ENCODE results near the gene SREBF2.

The SREBF2 gene

DNA sequence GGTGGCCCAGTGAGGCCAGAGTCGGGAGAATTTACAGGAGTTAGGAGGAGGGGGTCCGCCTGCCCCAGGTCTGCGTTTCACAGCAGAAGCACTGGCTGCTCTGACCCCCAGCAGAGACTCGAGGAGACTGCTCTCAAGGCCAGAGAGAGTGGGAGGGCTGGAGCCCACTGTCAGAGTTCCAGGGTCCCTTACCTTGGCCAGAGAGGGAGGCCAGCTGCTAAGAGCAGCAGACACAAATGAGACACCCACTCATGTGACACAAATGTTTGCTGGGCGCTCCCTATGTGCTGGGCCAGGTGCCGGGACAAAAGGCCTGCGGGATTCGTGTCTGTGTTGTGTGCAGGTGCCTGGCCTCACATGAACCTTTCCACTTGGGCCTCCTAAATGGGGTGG is 96.5 kb downstream of the SREBF2 start:
- H2AFZ ChIP-seq: no peak overlapping the region
- no peak overlapping the region for H3K9ac ChIP-seq
- no peaks in the 10 kb centered on the region for H3K27me3 ChIP-seq (ENCODE audit: control insufficient read depth, insufficient read depth, low read length)
- no peaks in the 10 kb centered on the region for H3K36me3 ChIP-seq (ENCODE audit: control insufficient read depth, insufficient read depth, low read length)
- no peaks in the 10 kb centered on the region for H3K9me3 ChIP-seq (ENCODE audit: control insufficient read depth, low read length)
- H3K4me1 ChIP-seq: no peaks in the 10 kb centered on the region
- TF ChIP-seq, protein P1, sequence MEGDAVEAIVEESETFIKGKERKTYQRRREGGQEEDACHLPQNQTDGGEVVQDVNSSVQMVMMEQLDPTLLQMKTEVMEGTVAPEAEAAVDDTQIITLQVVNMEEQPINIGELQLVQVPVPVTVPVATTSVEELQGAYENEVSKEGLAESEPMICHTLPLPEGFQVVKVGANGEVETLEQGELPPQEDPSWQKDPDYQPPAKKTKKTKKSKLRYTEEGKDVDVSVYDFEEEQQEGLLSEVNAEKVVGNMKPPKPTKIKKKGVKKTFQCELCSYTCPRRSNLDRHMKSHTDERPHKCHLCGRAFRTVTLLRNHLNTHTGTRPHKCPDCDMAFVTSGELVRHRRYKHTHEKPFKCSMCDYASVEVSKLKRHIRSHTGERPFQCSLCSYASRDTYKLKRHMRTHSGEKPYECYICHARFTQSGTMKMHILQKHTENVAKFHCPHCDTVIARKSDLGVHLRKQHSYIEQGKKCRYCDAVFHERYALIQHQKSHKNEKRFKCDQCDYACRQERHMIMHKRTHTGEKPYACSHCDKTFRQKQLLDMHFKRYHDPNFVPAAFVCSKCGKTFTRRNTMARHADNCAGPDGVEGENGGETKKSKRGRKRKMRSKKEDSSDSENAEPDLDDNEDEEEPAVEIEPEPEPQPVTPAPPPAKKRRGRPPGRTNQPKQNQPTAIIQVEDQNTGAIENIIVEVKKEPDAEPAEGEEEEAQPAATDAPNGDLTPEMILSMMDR (IDR thresholded peaks at IDR 0.05): no peak
- H3K4me3 ChIP-seq (ENCODE audit: low read depth, low read length): no peak overlapping the region
- no peak overlapping the region for H3K4me2 ChIP-seq (ENCODE audit: low read length)
- no peak overlapping the region for H3K27ac ChIP-seq
- no peaks in the 10 kb centered on the region for H3K79me2 ChIP-seq

- no peaks in the 10 kb centered on the region for H3K27me3 ChIP-seq (ENCODE audit: control insufficient read depth, insufficient read depth, low read length)
- H2AFZ ChIP-seq: no peak overlapping the region
- no peak overlapping the region for H3K9ac ChIP-seq
- H3K4me1 ChIP-seq: no peaks in the 10 kb centered on the region
- H3K27ac ChIP-seq: no peak overlapping the region
- H3K36me3 ChIP-seq (ENCODE audit: control insufficient read depth, insufficient read depth, low read length): no peaks in the 10 kb centered on the region
- TF ChIP-seq, protein P1 (IDR thresholded peaks at IDR 0.05): no peak
- no peaks in the 10 kb centered on the region for H3K9me3 ChIP-seq (ENCODE audit: control insufficient read depth, low read length)
- H3K4me2 ChIP-seq (ENCODE audit: low read length): no peak overlapping the region
- no peak overlapping the region for H3K4me3 ChIP-seq (ENCODE audit: low read depth, low read length)
- no peaks in the 10 kb centered on the region for H3K79me2 ChIP-seq
Measured at GRCh38 chr22:41931701-41932269, 98.9 kb downstream of the SREBF2 start.

DNA sequence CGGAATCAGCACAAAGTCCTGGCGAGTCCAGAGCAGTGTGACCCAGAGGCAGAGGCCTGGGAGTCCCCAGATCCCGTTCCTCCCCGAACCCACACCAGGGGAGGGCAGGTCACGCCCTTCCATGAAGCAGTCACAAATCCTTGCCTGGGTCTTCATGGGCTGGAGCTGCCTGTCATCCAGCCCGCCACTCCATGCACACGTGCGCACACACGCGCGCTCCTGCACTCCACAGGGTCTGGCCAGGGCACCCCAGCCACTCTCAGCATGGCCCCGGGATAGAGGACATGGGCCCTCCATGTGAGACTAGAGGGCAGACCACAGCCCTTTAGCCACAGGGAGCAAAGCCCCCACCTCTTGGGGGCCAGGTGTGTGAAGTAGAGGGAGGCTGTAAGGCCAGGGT is 99.4 kb downstream of the SREBF2 start:
- no peaks in the 10 kb centered on the region for H3K36me3 ChIP-seq (ENCODE audit: control insufficient read depth, insufficient read depth, low read length)
- H3K4me2 ChIP-seq (ENCODE audit: low read length): no peak overlapping the region
- TF ChIP-seq, protein P1 (IDR thresholded peaks at IDR 0.05): no peak
- no peak overlapping the region for H2AFZ ChIP-seq
- no peaks in the 10 kb centered on the region for H3K79me2 ChIP-seq
- no peak overlapping the region for H3K27ac ChIP-seq
- H3K27me3 ChIP-seq (ENCODE audit: control insufficient read depth, insufficient read depth, low read length): no peaks in the 10 kb centered on the region
- H3K9ac ChIP-seq: no peak overlapping the region
- H3K4me3 ChIP-seq (ENCODE audit: low read depth, low read length): no peak overlapping the region
- H3K9me3 ChIP-seq (ENCODE audit: control insufficient read depth, low read length): no peaks in the 10 kb centered on the region
- H3K4me1 ChIP-seq: no peaks in the 10 kb centered on the region

GRCh38 chr22:41933411-41934177 is 100.7 kb downstream of the SREBF2 start:
- no peak overlapping the region for H3K27ac ChIP-seq
- H3K27me3 ChIP-seq (ENCODE audit: control insufficient read depth, insufficient read depth, low read length): no peaks in the 10 kb centered on the region
- no peak overlapping the region for H3K4me3 ChIP-seq (ENCODE audit: low read depth, low read length)
- no peak overlapping the region for H2AFZ ChIP-seq
- no peaks in the 10 kb centered on the region for H3K9me3 ChIP-seq (ENCODE audit: control insufficient read depth, low read length)
- no peak overlapping the region for H3K4me2 ChIP-seq (ENCODE audit: low read length)
- H3K4me1 ChIP-seq: no peaks in the 10 kb centered on the region
- H3K9ac ChIP-seq: no peak overlapping the region
- TF ChIP-seq, protein P1 (IDR thresholded peaks at IDR 0.05): no peak
- H3K79me2 ChIP-seq: no peaks in the 10 kb centered on the region
- H3K36me3 ChIP-seq (ENCODE audit: control insufficient read depth, insufficient read depth, low read length): no peaks in the 10 kb centered on the region

Measured in parathyroid adenoma (tissue), 2 donors.